ENCODE data around the gene OPN1MW. TPM values are rescaled to one million over a fixed set of nuclear protein-coding genes. Genes with fewer than 3 reads are reported as not detected.
"Not testable (repeated sequence)": the region's sequence is repeated elsewhere in the genome, so short reads cannot be mapped to it uniquely, and the experiment has no call there.

Gene OPN1MW
- total and polyA plus RNA-seq, 10 of the 15 experiments (the other 5 are each of a cell fraction or from before 2014, with no cell fraction given) = not detected

GRCh38 chrX:154142950-154143745 is 39.2 kb upstream of the OPN1MW start:
- no peak overlapping the region for H3K4me3 ChIP-seq
- no peak for TF ChIP-seq PBX3 (IDR thresholded peaks at IDR 0.05; ENCODE audit: insufficient replicate concordance, low read depth, low read length)
- no peak for TF ChIP-seq ZNF207 (IDR thresholded peaks at IDR 0.05; ENCODE audit: borderline replicate concordance)
- no peak for TF ChIP-seq BACH1 (IDR thresholded peaks at IDR 0.05; ENCODE audit: borderline replicate concordance)
- TF ChIP-seq RCOR1 (conservative IDR thresholded peaks at IDR 0.05; ENCODE audit: low read depth, low read length) = no peak
- TF ChIP-seq NR2C2 (IDR thresholded peaks at IDR 0.05; ENCODE audit: borderline replicate concordance, control insufficient read depth, insufficient read length, low read depth) = no peak
- no peak for TF ChIP-seq CBFB (IDR thresholded peaks at IDR 0.05; ENCODE audit: low read depth)
- TF ChIP-seq MYC (IDR thresholded peaks at IDR 0.05; ENCODE audit: insufficient read depth, insufficient read length, insufficient replicate concordance, low read length, severe bottlenecking) = no peak
- no peak for TF ChIP-seq MLLT1 (IDR thresholded peaks at IDR 0.05)
- no peak for TF ChIP-seq SIN3A (IDR thresholded peaks at IDR 0.05; ENCODE audit: low read depth, low read length)
- TF ChIP-seq EZH2 (IDR thresholded peaks at IDR 0.05; ENCODE audit: borderline replicate concordance, control insufficient read depth, low read depth, low read length) = no peak
- H2AFZ ChIP-seq (ENCODE audit: control insufficient read depth, low read depth, low read length) = no peak overlapping the region
- H3K27ac ChIP-seq (ENCODE audit: control insufficient read depth, insufficient read depth) = no peak overlapping the region
- H3K9ac ChIP-seq (ENCODE audit: control insufficient read depth, insufficient read depth, low read length) = no peak overlapping the region
- H3K36me3 ChIP-seq (ENCODE audit: control insufficient read depth in 2 of 2, insufficient read depth in 2 of 2, low read length in 1 of 2) = no peaks in the 10 kb centered on the region
- H3K9me3 ChIP-seq (replicated peaks; ENCODE audit: control insufficient read depth, insufficient read depth, low read length) = no peaks in the 10 kb centered on the region; the same call in 2 of the 3 replicates
- H3K27me3 ChIP-seq (replicated peaks in 1 of 2; ENCODE audit: control insufficient read depth in 2 of 2, insufficient read depth in 2 of 2, low read length in 1 of 2) = no peaks in the 10 kb centered on the region; a peak in 1 of 4 replicates
- BruUV-seq (replicated peaks) = no TSS peak
- no peaks in the 10 kb centered on the region for H4K20me1 ChIP-seq (ENCODE audit: control insufficient read depth, insufficient read depth)
- DNase-seq (ENCODE audit: low read depth, low spot score) = no peak
- in situ Hi-C loops (cut with MboI) (loop anchor here (25.0 kb wide), 3 partner anchors 169 to 1269 kb away; partner anchors contain the start of genes G6PD and IKBKG), intact Hi-C loops (cut with micrococcal nuclease; ENCODE audit: unreplicated experiment) (no loop called here)
- CTCF ChIA-PET = no interaction called here
- WGBS (ENCODE audit: insufficient coverage, insufficient replicate concordance, low lambda C conversion rate, missing lambda C conversion rate) = 47% methylated on average over 17 of the region's 23 CpGs
- SMC1A ChIA-PET (ENCODE audit: uncharacterized antibody, unreplicated experiment) = no interaction called here
- no peak for ATAC-seq
- RAD21 ChIA-PET (ENCODE audit: unreplicated experiment) = no interaction called here
- no peaks in the 10 kb centered on the region for H3K4me1 ChIP-seq (ENCODE audit: control insufficient read depth, insufficient read depth, low read length)
- no peaks in the 10 kb centered on the region for H3K79me2 ChIP-seq (ENCODE audit: control insufficient read depth, insufficient read depth, low read length)
- FAIRE-seq = no peak
- H3K4me2 ChIP-seq (ENCODE audit: control insufficient read depth, insufficient read depth) = no peak overlapping the region
- POLR2A ChIA-PET = no interaction called here

GRCh38 chrX:154144010-154144409 is 38.4 kb upstream of the OPN1MW start, which contains the start of gene OPN1LW:
OPN1LW (plus strand) TSS chrX:154144243; CDS start chrX:154144284, 41 bp downstream.
- DNase-seq (ENCODE audit: low read depth, low spot score); H3K4me1 ChIP-seq (ENCODE audit: control insufficient read depth, insufficient read depth, low read length); H2AFZ ChIP-seq (ENCODE audit: control insufficient read depth, low read depth, low read length); H3K79me2 ChIP-seq (ENCODE audit: control insufficient read depth, insufficient read depth, low read length); H3K4me2 ChIP-seq (ENCODE audit: control insufficient read depth, insufficient read depth); SMC1A ChIA-PET (ENCODE audit: uncharacterized antibody, unreplicated experiment); POLR2A ChIA-PET; H4K20me1 ChIP-seq (ENCODE audit: control insufficient read depth, insufficient read depth); ATAC-seq; CTCF ChIA-PET; intact Hi-C loops (cut with micrococcal nuclease; ENCODE audit: unreplicated experiment); RAD21 ChIA-PET (ENCODE audit: unreplicated experiment); H3K4me3 ChIP-seq; FAIRE-seq; H3K9ac ChIP-seq (ENCODE audit: control insufficient read depth, insufficient read depth, low read length); H3K36me3 ChIP-seq (ENCODE audit: control insufficient read depth in 2 of 2, insufficient read depth in 2 of 2, low read length in 1 of 2); BruUV-seq (replicated peaks); H3K27ac ChIP-seq (ENCODE audit: control insufficient read depth, insufficient read depth); H3K9me3 ChIP-seq (replicated peaks; ENCODE audit: control insufficient read depth, insufficient read depth, low read length); H3K27me3 ChIP-seq (replicated peaks in 1 of 2; ENCODE audit: control insufficient read depth in 2 of 2, insufficient read depth in 2 of 2, low read length in 1 of 2): not testable (repeated sequence)
- in situ Hi-C loops (cut with MboI) = loop anchor here (25.0 kb wide), 3 partner anchors 168 to 1268 kb away; partner anchors contain the start of genes G6PD and IKBKG
- WGBS (ENCODE audit: insufficient coverage, insufficient replicate concordance, low lambda C conversion rate, missing lambda C conversion rate) = 79% methylated on average over 15 of the region's 15 CpGs

Data from GM12878 (cell line).